Transverse colon (tissue), 4 donors: Measurements from ENCODE around the gene KLF3. TPM values are rescaled to one million over a fixed set of nuclear protein-coding genes. Genes with fewer than 3 reads are reported as not detected.
"Not testable (repeated sequence)": the region's sequence is repeated elsewhere in the genome, so short reads cannot be mapped to it uniquely, and the experiment has no call there.

Experiments used
- DNase-seq: peaks from one replicate; pipeline ENCODE4 v3.0.0-alpha.2; 2019
- H3K27ac ChIP-seq, 4 donors: fragments of 200-600 bp; sonication (generic); 2 replicates each; pipeline ENCODE4 v1.5.1; 2016 to 2018; ENCODE audit warnings: inconsistent platforms in 4 of 4
- H3K27me3 ChIP-seq: fragments of 200-600 bp; sonication (generic); 2 replicates; pipeline ENCODE4 v1.5.1; 2017; ENCODE audit warnings: inconsistent platforms
- H3K36me3 ChIP-seq, 4 donors: fragments of 200-600 bp; sonication (generic); 2 replicates each; pipeline ENCODE4 v1.5.1; 2017 to 2019; ENCODE audit warnings: inconsistent platforms in 4 of 4
- H3K4me1 ChIP-seq, 4 donors: fragments of 200-600 bp; sonication (generic); 2 replicates each; pipeline ENCODE4 v1.5.1; 2017 to 2020; ENCODE audit warnings: inconsistent platforms in 4 of 4
- H3K4me3 ChIP-seq, 4 donors: fragments of 200-600 bp; sonication (generic); 1 replicate in 1 of 4; 2 replicates in 3 of 4; pipeline versions ENCODE4 v1.5.1 to v1.6.1; 2017 to 2019; ENCODE audit warnings: inconsistent platforms in 4 of 4
- H3K9me3 ChIP-seq, 2 donors: fragments of 200-600 bp; sonication (generic); 2 replicates each; pipeline ENCODE4 v1.5.1; 2017 to 2019; ENCODE audit warnings: inconsistent platforms in 2 of 2
- CTCF ChIP-seq, 5 experiments: fragments of 200-600 bp in 3 of 5; fragments of 450-650 bp in 2 of 5; sonication (generic) in 3 of 5; IDR thresholded peaks; 1 replicate in 2 of 5; 2 replicates in 3 of 5; pipeline ENCODE4 v1.5.1; 2016 to 2017; ENCODE audit warnings: antibody characterized with exemption in 5 of 5, inconsistent platforms in 3 of 5, mild to moderate bottlenecking in 2 of 5, moderate library complexity in 1 of 5
- EP300 ChIP-seq: sonication (generic); formaldehyde crosslinking; IDR thresholded peaks from one replicate; pipeline ENCODE4 v1.6.1; 2017; ENCODE audit warnings: antibody characterized with exemption, low read depth
- POLR2A ChIP-seq: fragments of 450-650 bp; IDR thresholded peaks from one replicate; pipeline ENCODE4 v1.6.1; 2016; ENCODE audit warnings: antibody characterized with exemption, mild to moderate bottlenecking, moderate library complexity
- POLR2AphosphoS5 ChIP-seq, 3 donors: sonication (generic); formaldehyde crosslinking; IDR thresholded peaks; one replicate each; pipeline ENCODE4 v1.6.1; 2016; ENCODE audit warnings: antibody characterized with exemption in 3 of 3
- WGBS, 2 donors: methylation state at CpG; one replicate each; pipeline ENCODE4 v1.1.5; 2018; ENCODE audit warnings: low coverage in 1 of 2; 5-methylcytosine and 5-hydroxymethylcytosine counted together
- in situ Hi-C, 4 donors: fragments of 200-750 bp; cut with MboI; loops; one replicate each; pipeline versions ENCODE4 v1.15.0 to v1.15.1; 2017; ENCODE audit warnings: low sequenced_read_pairs in 3 of 4, low pct_ligation_motif_present in 1 of 4, low pct_unique_long_range_greater_than_20kb in 1 of 4
- intact Hi-C: fragments of 100-400 bp; cut with DNase I; formaldehyde crosslinking; loops from one replicate; pipeline ENCODE4 v1.15.1; 2023; ENCODE audit warnings: low total_unique reads
- total RNA-seq, 4 donors: library from RNA; depleted of rRNA; stranded (reverse); fragments of >200 nt; gene quantifications; one replicate each; pipeline ENCODE4 v1.1.0, GENCODE V29; 2016

KLF3 gene
- total RNA-seq, 4 donors from 2014 or later = 111 to 174 (median 132) TPM

DNA sequence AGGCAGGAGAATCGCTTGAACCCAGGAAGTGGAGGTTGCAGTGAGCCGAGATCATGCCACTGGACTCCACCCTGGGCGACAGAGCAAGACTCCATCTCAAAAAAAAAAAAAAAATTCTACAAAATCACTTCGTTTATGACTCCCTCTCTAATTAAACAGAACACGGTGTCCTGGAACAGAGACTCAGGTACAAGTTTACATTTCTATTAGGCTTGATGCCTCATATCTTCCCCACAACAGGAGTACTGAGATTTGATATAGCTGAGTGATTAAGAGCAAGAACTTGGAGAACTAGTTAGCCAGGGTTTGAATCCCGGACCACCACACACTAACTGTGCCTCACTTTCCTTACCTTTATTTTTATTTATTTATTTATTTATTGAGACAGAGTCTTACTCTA, 42.2 kb upstream of the KLF3 start:
- Histone ChIP-seq H3K4me1 (peaks cover 8 to 24% (median 17%) of the 10 kb centered on the region in 4 donors), H3K27me3 (no peaks in the 10 kb centered on the region), H3K36me3 (no peaks in the 10 kb centered on the region), H3K4me3 (no peak overlapping the region), H3K9me3 (no peaks in the 10 kb centered on the region), H3K27ac (peak overlapping the region; percentile 80 to 88 (median 82))
- DNase-seq = peak; percentile 30
- intact Hi-C loops = no loop called here
- TF ChIP-seq CTCF (IDR thresholded peaks at IDR 0.05) = no peak
- peak; percentile 76 for TF ChIP-seq EP300
- peak in 1 of 3 donors; percentile 8 for TF ChIP-seq POLR2AphosphoS5 (IDR thresholded peaks at IDR 0.05)
- in situ Hi-C loops = no loop called here
- 34 to 51% methylated on average over 6 of the region's 6 CpGs for WGBS, 2 donors

GRCh38 chr4:38622340-38622739, 41.7 kb upstream of the KLF3 start:
- H3K9me3 ChIP-seq, H3K4me3 ChIP-seq, H3K27me3 ChIP-seq, H3K36me3 ChIP-seq, intact Hi-C loops, in situ Hi-C loops: not testable (repeated sequence)
- Histone ChIP-seq H3K27ac (peak overlapping the region; percentile 80 to 88 (median 82)), H3K4me1 (peaks cover 8 to 24% (median 17%) of the 10 kb centered on the region in 4 donors)
- 65 to 67% methylated on average over 2 of the region's 2 CpGs for WGBS, 2 donors
- DNase-seq = peak; percentile 22

DNA sequence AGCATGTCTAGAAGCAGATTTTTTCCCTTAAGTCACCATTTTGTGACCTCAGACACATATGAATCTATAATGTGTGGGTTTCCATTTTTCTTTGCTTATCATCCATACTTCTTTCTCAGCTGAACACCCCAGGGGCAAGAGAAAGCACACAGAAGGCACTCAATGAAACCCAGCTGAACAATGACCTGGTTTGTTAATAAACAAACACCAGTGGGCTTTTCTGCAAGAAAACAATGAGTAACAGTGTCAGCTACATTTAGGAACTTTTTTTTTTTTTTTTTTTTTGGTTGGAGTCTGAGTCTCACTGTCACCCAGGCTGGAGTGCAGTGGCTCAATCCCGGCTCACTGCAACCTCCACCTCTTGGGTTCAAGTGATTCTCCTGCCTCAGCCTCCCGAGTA, 40.7 kb upstream of the KLF3 start:
- intact Hi-C loops (no loop called here), in situ Hi-C loops (no loop called here)
- no peak overlapping the region for H3K4me3 ChIP-seq
- no peak for DNase-seq
- H3K27me3 ChIP-seq = no peaks in the 10 kb centered on the region
- TF ChIP-seq POLR2A (no peak), EP300 (no peak), CTCF (IDR thresholded peaks at IDR 0.05) (no peak), POLR2AphosphoS5 (IDR thresholded peaks at IDR 0.05) (no peak)
- no peaks in the 10 kb centered on the region for H3K9me3 ChIP-seq
- peak overlapping the region in 1 of 4 donors; percentile 88 for H3K27ac ChIP-seq
- WGBS, 2 donors = 83% methylated on average over 2 of the region's 2 CpGs; no CpG with 5 or more reads in 1 of the 2 donors
- H3K4me1 ChIP-seq = peaks cover 8 to 24% (median 17%) of the 10 kb centered on the region in 4 donors
- no peaks in the 10 kb centered on the region for H3K36me3 ChIP-seq

DNA sequence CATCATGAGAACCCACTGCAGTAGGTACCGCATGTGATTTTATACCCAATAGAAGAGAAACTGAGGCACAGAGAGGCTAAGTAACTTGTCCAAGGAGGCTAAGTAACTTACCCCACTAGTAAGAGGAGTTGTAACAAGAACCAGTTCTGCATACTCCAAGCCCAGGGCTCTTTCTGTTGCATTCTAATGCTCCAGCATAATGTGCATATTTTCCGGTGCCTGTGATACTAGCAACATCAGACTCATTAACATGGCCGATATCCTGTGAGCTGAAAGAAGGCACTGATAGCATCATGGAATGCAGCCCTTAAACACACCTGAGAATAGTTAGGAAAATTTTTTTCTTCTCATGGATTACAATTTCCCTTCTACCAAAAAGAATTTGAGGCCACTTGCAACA, 39.7 kb upstream of the KLF3 start:
- in situ Hi-C loops = no loop called here

More for the DNA sequence above, 39.7 kb upstream of the KLF3 start:
- Histone ChIP-seq H3K27me3 (no peaks in the 10 kb centered on the region), H3K4me1 (peaks cover 8 to 23% (median 16%) of the 10 kb centered on the region in 4 donors), H3K27ac (no peak overlapping the region), H3K9me3 (no peaks in the 10 kb centered on the region), H3K4me3 (no peak overlapping the region), H3K36me3 (no peaks in the 10 kb centered on the region)
- 100% methylated on average over 2 to 3 of the region's 3 CpGs for WGBS, 2 donors
- TF ChIP-seq CTCF (IDR thresholded peaks at IDR 0.05) (no peak), POLR2A (no peak), EP300 (no peak), POLR2AphosphoS5 (IDR thresholded peaks at IDR 0.05) (no peak)
- intact Hi-C loops = no loop called here
- no peak for DNase-seq
